ENCODE results near the gene LDLRAP1.

Gene LDLRAP1

DNA sequence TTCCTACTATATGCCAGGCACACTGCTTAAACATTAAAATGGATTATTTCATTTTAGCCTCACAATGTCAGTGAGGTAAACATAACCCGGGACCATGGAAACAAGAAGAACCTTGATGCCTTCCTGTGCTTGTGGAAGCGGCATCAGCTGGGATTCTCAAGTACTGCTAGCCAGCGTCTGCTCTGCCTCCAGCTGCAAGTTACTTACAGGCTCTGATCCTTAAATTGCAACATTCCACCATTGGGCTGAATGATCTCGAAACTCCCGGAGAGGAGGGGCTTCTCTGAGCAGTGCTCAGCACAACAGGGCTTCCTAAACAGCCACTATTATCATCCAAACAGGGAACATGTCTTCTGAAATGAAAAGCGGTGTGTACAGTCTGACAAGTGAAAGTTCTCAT, 66.5 kb downstream of the LDLRAP1 start:
- no peak for DNase-seq (ENCODE audit: low spot score)

DNA sequence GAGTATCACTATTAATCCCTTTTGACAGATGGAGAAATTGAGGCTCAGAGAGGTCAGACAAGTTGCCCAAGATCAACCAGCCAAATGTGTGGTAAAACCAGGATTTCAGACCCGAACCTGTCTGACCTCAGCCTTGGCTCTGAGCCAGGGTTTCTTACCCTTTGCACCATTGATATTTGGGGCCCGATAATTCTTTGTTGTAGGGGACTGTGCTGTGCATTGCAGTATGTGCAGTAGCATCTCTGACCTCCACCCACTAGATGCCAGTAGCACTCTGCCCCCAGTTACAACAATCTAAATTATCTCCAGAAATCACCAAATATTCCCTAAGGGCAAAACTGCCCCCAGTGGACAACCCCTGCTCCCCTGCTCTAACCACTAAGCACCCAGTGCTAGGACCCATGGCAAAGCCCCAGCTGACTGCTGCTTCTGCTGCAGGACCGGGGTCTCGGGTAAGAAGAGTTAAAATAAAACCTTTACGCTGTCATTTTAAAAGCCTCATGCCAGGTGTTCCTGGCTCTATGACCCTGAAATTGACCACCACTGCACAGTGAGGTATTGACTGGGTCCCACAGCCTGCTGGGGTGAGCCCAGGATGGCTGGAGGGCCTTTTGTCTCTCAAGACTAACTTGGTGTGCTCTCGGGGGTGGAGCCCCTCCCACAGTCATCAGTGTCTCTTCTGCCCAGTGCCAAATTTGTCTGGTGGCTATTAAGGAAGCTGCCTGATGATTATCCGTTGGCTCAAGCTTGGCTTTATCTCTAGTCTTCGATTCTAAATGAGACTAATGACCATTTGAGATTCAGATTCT, 67.6 kb downstream of the LDLRAP1 start:
- DNase-seq (ENCODE audit: low spot score): no peak

DNA sequence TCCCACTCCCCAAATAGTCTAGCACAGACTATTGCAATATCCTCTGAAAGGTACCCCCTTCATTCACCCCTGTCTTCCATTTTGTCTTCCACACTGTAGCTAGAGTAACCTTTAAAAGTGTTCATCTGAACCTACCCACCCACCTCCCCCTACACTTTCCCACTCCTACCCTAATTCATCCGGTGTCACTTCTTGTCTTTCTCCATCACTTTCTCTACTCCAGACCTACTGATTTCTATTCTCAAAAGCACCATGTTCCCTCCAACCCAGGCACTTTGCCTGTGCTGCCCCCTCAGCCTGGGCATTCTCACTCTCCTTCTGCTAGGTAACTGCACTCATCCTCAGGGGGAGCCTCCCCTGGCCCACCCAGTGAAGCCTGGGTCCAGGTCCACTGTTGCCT, 68.4 kb downstream of the LDLRAP1 start:
- no peak for DNase-seq (ENCODE audit: low spot score)

DNA sequence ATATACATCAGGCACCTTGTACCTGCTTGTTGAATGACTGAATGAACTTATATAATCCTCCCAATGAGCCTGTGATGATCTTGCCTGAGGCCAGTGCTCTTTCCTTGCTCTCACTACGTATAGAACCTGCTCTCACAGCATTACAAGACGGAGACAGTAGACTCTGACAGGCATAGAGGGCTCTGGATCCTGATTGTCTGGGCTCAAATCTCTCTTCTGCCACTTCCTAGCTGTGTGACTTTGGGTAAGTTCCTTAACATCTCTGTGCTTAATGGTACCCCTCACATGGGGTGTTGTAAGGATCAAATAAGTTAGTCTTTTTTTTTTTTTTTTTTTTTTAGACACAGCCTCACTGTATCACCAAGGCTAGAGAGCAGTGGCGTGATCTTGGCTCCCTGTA, 69.0 kb downstream of the LDLRAP1 start:
- no peak for DNase-seq (ENCODE audit: low spot score)

DNA sequence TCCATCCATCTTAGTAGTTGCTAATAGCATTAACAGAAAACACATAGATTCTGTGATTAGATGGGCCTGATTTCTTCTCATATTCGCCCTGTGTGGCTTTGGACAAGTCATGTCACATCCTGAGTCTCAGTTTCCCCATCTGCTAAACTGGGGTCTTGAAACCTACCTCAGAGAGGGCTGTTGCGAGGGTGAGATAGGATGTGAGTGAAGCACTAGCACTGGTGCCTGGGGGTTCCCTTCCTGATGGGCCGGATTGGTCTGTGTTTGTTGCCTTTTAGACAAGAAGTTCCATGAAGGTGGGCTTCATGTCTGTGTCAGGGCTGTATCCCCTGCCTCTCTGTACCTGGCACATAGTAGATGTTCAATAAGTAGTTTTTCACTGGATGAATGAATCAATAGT, 69.7 kb downstream of the LDLRAP1 start:
- no peak for DNase-seq (ENCODE audit: low spot score)

DNA sequence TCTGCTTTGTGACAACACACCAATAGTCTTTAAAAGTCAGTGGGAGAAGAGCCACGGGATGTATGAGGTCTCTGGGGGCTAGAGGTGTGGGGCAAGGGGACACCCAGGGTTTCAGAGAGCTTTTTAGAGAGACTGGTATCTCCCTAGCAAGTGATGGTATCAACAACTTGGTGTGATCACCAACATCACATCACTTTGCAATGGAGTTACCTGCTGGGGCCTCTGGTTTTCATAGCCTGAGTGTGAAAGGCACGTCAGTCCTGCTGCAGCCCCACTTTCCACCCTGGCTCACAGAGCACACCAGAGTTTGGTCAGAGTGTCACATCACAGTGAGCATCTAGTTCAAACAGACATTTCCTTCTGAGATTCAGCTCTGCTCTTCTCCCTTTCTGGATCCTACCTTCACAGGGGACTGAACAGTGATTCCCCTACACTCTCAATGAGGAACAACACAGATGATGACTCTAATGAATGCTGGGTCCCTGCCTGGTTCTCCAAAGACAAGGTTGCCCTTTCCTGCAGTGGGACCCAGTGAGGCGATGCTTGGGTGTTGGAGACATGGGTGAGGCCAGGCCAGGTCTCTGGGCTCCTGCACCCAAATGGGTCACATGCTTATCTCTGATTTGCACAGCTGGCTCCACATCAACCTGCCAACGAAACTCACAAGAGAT, 71.2 kb downstream of the LDLRAP1 start:
- DNase-seq (ENCODE audit: low spot score): no peak

DNA sequence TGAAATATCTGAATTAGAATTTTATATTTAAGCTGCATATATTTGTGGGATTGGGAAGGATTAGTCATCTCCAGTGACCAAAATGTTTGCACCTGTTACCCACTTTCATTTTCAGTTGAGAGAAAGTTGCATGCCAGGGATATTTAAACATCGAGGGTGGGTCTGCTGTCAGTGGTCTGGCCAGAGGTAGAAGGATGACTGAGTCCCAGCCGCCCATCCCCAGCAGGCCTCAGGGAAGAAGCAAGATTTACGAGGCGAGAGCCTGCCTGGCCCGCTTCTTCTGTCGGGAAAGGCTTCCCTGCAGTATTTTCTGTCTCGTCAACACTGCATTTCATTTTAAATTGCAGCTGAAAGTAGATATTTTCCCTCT, 71.8 kb downstream of the LDLRAP1 start:
- DNase-seq (ENCODE audit: low spot score): no peak

DNA sequence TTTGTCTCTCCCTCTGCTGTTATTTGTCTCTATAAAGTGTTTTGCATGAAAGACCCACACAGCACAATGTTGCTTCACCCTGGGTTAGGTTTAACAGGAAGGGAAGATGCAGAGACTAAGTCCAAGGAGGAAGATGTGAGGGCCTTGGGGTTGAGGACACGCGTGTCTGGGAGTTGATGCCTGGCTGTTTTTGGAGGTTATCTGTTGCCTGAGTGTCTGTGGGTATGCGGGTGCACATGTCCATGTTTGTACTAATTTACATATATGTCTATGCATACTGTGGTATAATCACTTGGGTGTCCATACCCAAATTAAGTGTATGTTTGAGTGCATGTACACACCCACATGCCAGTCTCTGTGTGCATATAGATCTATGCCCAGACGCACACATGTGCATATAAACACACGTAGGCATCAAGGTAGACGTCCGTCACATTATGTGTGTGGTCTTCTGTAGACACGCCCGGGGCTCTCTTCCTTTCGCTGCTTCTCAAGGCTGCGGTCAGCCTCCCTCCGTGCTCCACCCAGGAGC, 72.2 kb downstream of the LDLRAP1 start:
- DNase-seq (ENCODE audit: low spot score): no peak

DNA sequence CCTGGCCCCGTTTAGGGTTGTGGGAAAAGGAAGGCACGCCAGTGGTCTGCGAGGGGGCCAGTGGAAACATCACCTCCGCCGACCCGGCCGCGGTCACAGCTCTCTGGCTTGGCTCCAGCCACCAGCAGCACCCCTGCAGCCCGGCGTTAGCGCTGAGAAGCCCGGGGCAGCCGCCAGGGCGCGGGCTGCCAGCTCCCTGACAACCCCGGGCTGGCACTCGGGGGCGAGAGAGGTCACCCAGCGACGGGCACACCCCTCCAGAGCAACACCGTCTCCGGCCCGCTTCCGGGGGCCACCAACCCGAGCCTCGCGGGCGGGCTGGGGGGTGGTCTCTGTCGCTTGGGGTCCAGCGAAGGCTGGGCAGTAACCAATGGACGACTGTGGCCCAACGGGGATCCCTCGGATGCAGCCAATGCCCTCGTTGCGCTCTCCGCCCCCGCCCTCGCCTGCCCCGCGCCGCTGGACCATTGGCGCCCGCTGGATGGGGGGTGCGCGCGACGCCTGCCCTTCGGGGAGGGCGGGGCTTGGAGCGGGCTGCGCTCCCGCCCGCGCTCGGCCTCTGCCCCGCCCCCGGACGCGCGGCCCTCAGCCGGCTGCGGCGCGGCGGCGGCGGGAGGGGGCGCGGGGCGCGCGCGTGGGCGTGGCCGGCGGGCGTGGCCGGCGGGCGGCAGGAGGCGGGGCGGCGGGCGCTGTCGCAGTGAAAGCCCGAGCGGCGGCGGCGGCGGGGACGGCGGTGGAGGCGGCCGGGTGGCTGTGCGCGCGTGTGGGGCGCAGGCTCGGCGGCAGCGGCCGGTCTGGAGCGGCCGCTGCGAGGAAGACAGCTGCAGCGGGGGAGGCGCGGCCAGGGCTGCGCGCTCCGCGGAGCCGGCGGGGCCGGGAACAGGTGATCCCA, 72.9 kb downstream of the LDLRAP1 start, which contains the start of gene MAN1C1:
Gene MAN1C1, plus strand, starts transcription at position 697 of the 892 bp plus-strand sequence. CDS start 1,007 bp downstream, outside the sequence.
- peak; percentile 98 for DNase-seq (ENCODE audit: low spot score)

DNA sequence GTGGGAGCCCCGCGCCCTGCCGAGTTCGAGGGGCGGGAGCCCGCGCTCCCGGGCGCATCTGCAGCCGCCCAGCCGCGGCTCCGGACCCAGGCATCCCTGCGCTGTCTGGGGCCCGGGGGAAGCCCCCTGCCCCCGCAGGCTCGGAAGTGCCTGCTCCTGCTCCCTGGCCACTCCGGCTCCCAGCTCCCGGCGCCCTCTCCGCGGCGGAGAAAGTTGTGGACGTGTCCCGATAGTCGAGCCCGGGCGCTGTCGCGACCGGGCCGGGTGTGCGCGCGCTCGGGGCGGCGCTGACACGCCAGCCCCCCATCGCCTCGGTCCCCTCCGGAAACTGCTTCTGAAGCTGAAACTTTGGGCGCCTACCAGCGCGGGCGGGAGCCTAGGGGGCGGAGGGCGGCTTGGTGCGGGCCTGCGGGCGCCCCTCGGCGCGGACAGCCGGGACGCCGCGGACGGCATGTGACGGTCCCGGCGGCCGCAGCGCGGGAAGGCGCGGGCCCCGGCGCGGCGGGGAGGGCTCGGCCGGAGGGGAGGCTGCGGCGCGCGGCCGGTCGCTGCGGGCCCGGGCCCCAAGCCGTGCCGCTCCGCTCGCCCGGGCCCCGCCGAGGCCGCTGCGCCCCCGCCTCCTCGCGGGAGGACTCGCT, 73.7 kb downstream of the LDLRAP1 start:
- peak; percentile 39 for DNase-seq (ENCODE audit: low spot score)

DNA sequence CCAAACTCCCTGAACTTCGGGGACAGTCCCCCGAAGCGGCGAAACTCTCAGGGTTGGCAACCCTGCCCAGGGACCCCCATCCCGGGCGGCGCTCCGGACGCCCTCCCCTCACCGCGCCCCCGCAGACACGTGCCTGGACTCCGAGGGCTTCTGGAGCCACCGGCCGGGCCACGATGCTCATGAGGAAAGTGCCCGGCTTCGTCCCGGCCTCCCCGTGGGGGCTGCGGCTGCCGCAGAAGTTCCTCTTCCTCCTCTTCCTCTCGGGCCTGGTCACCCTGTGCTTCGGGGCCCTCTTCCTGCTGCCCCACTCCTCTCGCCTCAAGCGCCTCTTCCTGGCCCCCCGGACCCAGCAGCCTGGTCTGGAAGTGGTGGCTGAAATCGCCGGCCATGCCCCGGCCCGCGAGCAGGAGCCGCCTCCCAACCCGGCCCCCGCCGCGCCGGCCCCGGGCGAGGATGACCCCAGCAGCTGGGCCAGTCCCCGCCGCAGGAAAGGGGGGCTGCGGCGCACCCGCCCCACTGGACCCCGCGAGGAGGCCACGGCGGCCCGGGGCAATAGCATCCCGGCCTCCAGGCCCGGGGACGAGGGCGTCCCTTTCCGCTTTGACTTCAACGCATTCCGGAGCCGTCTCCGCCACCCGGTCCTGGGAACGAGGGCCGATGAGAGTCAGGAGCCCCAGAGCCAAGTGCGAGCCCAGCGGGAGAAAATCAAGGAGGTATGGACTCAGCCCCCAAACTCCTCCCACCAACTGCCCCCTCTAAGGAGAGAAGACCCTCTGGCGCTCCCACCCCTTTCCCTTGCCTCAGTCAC, 74.4 kb downstream of the LDLRAP1 start:
- peak; percentile 28 for DNase-seq (ENCODE audit: low spot score)

DNA sequence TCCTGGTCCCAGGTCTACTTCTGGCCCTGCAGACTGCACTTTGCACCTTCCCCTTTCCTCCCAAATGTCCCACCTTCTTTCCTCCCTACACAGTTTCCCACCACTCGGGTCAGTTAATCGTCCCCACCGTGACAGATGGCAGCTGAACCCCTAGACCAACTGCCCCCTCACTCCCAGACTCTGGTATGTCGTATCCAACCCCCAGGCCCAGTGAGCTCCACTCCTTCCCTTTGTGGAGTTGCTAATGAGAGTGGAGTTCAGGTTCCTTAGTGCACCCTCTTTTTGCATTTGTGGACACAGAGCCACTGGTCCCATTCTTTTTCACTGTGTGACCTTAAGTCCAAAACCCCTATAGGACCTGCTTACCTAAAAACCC, 75.0 kb downstream of the LDLRAP1 start:
- DNase-seq (ENCODE audit: low spot score): no peak
